Measurements from ENCODE around the gene KRT82.

Gene KRT82

GRCh38 chr12:52392465-52393007 is 13.6 kb downstream of the KRT82 start:
- H3K27me3 Mint-ChIP-seq (ENCODE audit: low read depth), result peaks cover 3% of the 10 kb centered on the region
- H3K27ac Mint-ChIP-seq, result no peak overlapping the region
- no peaks in the 10 kb centered on the region for H3K36me3 Mint-ChIP-seq (ENCODE audit: low read depth)
- no peak for DNase-seq (ENCODE audit: low spot score)
- no peak overlapping the region for H3K4me3 Mint-ChIP-seq
- H3K4me1 Mint-ChIP-seq (ENCODE audit: low read depth), result no peaks in the 10 kb centered on the region
- H3K9me3 Mint-ChIP-seq, result no peaks in the 10 kb centered on the region

DNA sequence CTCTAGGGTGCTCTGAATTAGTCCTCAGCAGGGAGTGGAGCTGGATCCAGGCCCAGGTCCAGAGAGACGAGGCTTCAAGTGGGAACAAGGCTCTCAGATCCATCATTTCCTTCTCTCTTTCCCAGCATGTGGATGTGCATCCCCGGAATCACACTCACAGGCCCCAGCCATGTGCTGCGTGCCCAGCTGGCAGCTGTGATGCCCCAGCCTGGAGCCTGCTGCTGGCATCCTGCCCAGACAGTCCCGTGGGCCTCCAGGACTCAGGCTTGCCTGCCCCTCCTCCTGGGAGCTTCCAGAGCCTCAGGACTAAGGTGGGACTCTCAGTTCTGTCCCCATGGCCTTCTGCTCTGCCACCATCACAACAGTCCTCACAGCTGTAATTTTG is 14.5 kb downstream of the KRT82 start:
- DNase-seq (ENCODE audit: low spot score), result no peak
- H3K36me3 Mint-ChIP-seq (ENCODE audit: low read depth), result no peaks in the 10 kb centered on the region
- no peaks in the 10 kb centered on the region for H3K9me3 Mint-ChIP-seq
- no peaks in the 10 kb centered on the region for H3K4me1 Mint-ChIP-seq (ENCODE audit: low read depth)
- no peak overlapping the region for H3K4me3 Mint-ChIP-seq
- H3K27ac Mint-ChIP-seq, result no peak overlapping the region
- H3K27me3 Mint-ChIP-seq (ENCODE audit: low read depth), result peaks cover 3% of the 10 kb centered on the region

- no peaks in the 10 kb centered on the region for H3K4me1 Mint-ChIP-seq (ENCODE audit: low read depth)
- no peaks in the 10 kb centered on the region for H3K9me3 Mint-ChIP-seq
- H3K36me3 Mint-ChIP-seq (ENCODE audit: low read depth), result no peaks in the 10 kb centered on the region
- no peak for DNase-seq (ENCODE audit: low spot score)
- no peak overlapping the region for H3K27ac Mint-ChIP-seq
- H3K27me3 Mint-ChIP-seq (ENCODE audit: low read depth), result peaks cover 3% of the 10 kb centered on the region
- H3K4me3 Mint-ChIP-seq, result no peak overlapping the region
Measured at GRCh38 chr12:52390739-52391617, 15.2 kb downstream of the KRT82 start.

GRCh38 chr12:52389313-52390207 is 16.6 kb downstream of the KRT82 start:
- no peak for DNase-seq (ENCODE audit: low spot score)
- Mint-ChIP-seq H3K9me3 (no peaks in the 10 kb centered on the region), H3K27ac (no peak overlapping the region), H3K36me3 (ENCODE audit: low read depth) (no peaks in the 10 kb centered on the region), H3K4me3 (no peak overlapping the region), H3K4me1 (ENCODE audit: low read depth) (no peaks in the 10 kb centered on the region), H3K27me3 (ENCODE audit: low read depth) (peaks cover 3% of the 10 kb centered on the region)

DNA sequence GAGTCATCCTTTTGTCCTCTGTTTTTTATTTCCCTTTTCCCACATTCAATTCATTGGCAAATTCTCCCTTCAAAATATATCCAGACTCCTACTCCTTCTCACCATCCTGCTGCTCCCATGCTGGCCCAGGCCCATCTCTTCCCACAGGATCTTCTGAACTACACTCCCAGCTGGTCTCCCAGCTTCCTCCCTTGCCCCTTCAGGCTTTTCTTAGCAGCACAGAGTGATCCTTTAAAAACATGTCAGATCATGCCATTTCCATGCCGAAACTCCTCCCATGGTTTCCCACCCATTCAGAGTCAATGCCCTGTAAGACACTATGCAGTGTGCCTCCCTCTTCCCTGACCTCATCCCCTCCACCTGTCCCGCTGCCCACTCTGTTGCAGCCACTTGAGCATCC is 18.3 kb downstream of the KRT82 start:
- Mint-ChIP-seq H3K4me3 (no peak overlapping the region), H3K36me3 (ENCODE audit: low read depth) (no peaks in the 10 kb centered on the region), H3K27ac (no peak overlapping the region), H3K27me3 (ENCODE audit: low read depth) (peaks cover 3% of the 10 kb centered on the region), H3K4me1 (ENCODE audit: low read depth) (peaks cover 3% of the 10 kb centered on the region), H3K9me3 (no peaks in the 10 kb centered on the region)
- no peak for DNase-seq (ENCODE audit: low spot score)

- H3K4me3 Mint-ChIP-seq, result no peak within 1 kb of the TSS
- no peak for DNase-seq (ENCODE audit: low spot score)
- no peaks in the 10 kb centered on the region for H3K36me3 Mint-ChIP-seq (ENCODE audit: low read depth)
- peaks cover 9% of the 10 kb centered on the region for H3K4me1 Mint-ChIP-seq (ENCODE audit: low read depth)
- peaks cover 3% of the 10 kb centered on the region for H3K27me3 Mint-ChIP-seq (ENCODE audit: low read depth)
- no peak within 1 kb of the TSS for H3K27ac Mint-ChIP-seq
- no peaks in the 10 kb centered on the region for H3K9me3 Mint-ChIP-seq
Measured at GRCh38 chr12:52385226-52385702, 20.9 kb downstream of the KRT82 start, which contains the start of gene KRT84. KRT84 (minus strand) TSS chr12:52385652; CDS start chr12:52385585, 67 bp downstream.

DNA sequence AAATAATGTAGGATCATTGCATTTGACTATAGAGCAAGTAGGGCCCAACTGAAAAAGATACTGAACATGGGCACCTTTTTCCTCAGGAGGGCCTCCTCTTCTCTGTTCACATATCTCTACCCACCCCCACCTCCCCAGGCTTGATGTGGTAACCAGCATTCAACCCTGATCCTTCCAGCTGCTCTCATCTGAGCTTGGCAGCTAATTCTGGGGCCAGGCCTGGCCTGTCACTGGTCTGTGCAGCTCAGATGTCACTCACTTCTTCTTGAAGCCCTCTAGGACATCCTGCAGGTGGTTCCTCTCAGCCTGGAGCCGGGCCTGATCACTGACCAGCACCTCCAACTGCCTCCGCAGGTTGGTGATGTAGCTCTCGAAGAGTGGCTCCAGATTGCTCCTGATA is 22.8 kb downstream of the KRT82 start:
- no peak for DNase-seq (ENCODE audit: low spot score)
- peaks cover 9% of the 10 kb centered on the region for H3K4me1 Mint-ChIP-seq (ENCODE audit: low read depth)
- H3K27me3 Mint-ChIP-seq (ENCODE audit: low read depth), result no peaks in the 10 kb centered on the region
- no peak overlapping the region for H3K4me3 Mint-ChIP-seq
- H3K9me3 Mint-ChIP-seq, result no peaks in the 10 kb centered on the region
- no peak overlapping the region for H3K27ac Mint-ChIP-seq
- no peaks in the 10 kb centered on the region for H3K36me3 Mint-ChIP-seq (ENCODE audit: low read depth)

GRCh38 chr12:52382854-52383253 is 23.3 kb downstream of the KRT82 start:
- Mint-ChIP-seq H3K9me3 (no peaks in the 10 kb centered on the region), H3K27me3 (ENCODE audit: low read depth) (no peaks in the 10 kb centered on the region), H3K36me3 (ENCODE audit: low read depth) (no peaks in the 10 kb centered on the region), H3K4me1 (ENCODE audit: low read depth) (peaks cover 9% of the 10 kb centered on the region), H3K4me3 (no peak overlapping the region), H3K27ac (no peak overlapping the region)
- DNase-seq (ENCODE audit: low spot score), result no peak

DNA sequence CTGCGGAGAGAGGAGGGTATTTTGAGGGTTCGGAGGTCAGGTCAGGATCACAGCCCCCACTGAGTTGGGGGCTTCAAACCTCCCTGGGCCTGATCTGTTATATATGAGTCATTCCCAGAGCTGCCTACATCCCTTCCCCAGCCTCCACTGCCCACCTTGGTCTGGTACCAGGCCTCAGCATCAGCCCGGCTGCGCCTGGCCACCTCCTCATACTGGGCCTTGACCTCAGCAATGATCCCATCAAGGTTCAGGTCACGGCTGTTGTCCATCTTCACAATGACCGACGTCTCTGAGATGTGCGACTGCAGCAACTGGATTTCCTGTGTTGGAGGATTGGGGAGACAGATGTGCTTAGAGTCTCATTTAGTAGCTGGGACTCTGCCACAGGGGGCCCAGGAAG is 24.9 kb downstream of the KRT82 start:
- Mint-ChIP-seq H3K4me1 (ENCODE audit: low read depth) (peaks cover 9% of the 10 kb centered on the region), H3K9me3 (no peaks in the 10 kb centered on the region), H3K36me3 (ENCODE audit: low read depth) (no peaks in the 10 kb centered on the region), H3K27me3 (ENCODE audit: low read depth) (peaks cover 3% of the 10 kb centered on the region), H3K27ac (no peak overlapping the region), H3K4me3 (no peak overlapping the region)
- DNase-seq (ENCODE audit: low spot score), result no peak

DNA sequence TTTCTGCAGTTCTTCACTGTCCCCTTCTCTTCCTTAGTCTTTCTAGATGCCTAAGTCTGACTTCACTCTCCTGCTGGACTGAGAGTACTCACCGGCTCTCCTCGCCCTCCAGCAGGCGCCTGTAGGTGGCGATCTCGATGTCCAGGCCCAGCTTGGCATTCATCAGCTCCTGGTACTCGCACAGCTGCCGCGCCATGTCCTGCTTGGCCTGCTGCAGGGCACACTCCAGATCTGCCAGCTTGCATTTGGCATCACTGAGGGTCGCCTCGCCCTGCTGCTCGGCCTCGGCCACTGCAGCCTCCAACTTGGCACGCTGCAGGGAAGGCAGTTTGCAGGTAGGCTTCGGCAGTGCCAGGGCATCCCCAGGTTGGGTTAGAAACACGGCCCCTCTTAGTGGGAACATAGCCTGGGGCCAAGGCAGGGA is 25.9 kb downstream of the KRT82 start:
- H3K4me3 Mint-ChIP-seq, result no peak overlapping the region
- H3K27ac Mint-ChIP-seq, result no peak overlapping the region
- H3K9me3 Mint-ChIP-seq, result no peaks in the 10 kb centered on the region
- no peak for DNase-seq (ENCODE audit: low spot score)
- H3K4me1 Mint-ChIP-seq (ENCODE audit: low read depth), result peaks cover 9% of the 10 kb centered on the region
- peaks cover 3% of the 10 kb centered on the region for H3K27me3 Mint-ChIP-seq (ENCODE audit: low read depth)
- H3K36me3 Mint-ChIP-seq (ENCODE audit: low read depth), result no peaks in the 10 kb centered on the region

DNA sequence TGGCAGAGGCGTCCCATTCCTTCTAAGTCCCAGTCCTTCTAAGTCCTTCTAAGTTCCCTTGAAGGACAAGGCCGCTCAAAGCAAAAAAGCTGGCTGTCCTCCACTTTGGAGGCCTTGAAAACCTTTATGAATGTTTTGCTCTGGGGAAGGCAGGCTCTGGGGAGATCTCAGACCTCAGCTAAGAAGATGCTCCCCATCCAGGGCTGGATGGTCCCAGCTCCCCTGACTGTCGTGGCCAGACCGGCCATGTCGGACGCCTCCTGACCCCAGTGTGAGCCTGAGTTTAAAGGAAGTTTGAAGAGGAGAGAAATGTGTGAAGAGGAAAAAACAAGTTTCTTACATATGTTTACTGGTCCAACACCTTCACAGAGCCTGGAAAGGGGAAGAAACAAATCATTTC is 26.6 kb downstream of the KRT82 start:
- no peak for DNase-seq (ENCODE audit: low spot score)
- H3K36me3 Mint-ChIP-seq (ENCODE audit: low read depth), result no peaks in the 10 kb centered on the region
- H3K9me3 Mint-ChIP-seq, result no peaks in the 10 kb centered on the region
- H3K27me3 Mint-ChIP-seq (ENCODE audit: low read depth), result peaks cover 3% of the 10 kb centered on the region
- H3K4me1 Mint-ChIP-seq (ENCODE audit: low read depth), result peaks cover 9% of the 10 kb centered on the region
- no peak overlapping the region for H3K27ac Mint-ChIP-seq
- H3K4me3 Mint-ChIP-seq, result no peak overlapping the region

GRCh38 chr12:52378091-52378490 is 28.0 kb downstream of the KRT82 start:
- Mint-ChIP-seq H3K4me3 (no peak overlapping the region), H3K9me3 (no peaks in the 10 kb centered on the region), H3K36me3 (ENCODE audit: low read depth) (no peaks in the 10 kb centered on the region), H3K27me3 (ENCODE audit: low read depth) (peaks cover 8% of the 10 kb centered on the region), H3K27ac (no peak overlapping the region), H3K4me1 (ENCODE audit: low read depth) (peaks cover 8% of the 10 kb centered on the region)
- no peak for DNase-seq (ENCODE audit: low spot score)

GRCh38 chr12:52377266-52377665 is 28.9 kb downstream of the KRT82 start:
- no peaks in the 10 kb centered on the region for H3K36me3 Mint-ChIP-seq (ENCODE audit: low read depth)
- H3K4me1 Mint-ChIP-seq (ENCODE audit: low read depth), result peaks cover 2% of the 10 kb centered on the region
- no peak for DNase-seq (ENCODE audit: low spot score)
- no peaks in the 10 kb centered on the region for H3K9me3 Mint-ChIP-seq
- H3K4me3 Mint-ChIP-seq, result no peak overlapping the region
- no peak overlapping the region for H3K27ac Mint-ChIP-seq
- peaks cover 8% of the 10 kb centered on the region for H3K27me3 Mint-ChIP-seq (ENCODE audit: low read depth)
